Ascending aorta (tissue), 2 donors: Measurements from ENCODE around the gene COL18A1. TPM values are rescaled to one million over a fixed set of nuclear protein-coding genes. Genes with fewer than 3 reads are reported as not detected.
"Not testable (repeated sequence)": the region's sequence is repeated elsewhere in the genome, so short reads cannot be mapped to it uniquely, and the experiment has no call there.

Experiments
- DNase-seq, 2 donors: peaks; one replicate each; pipeline ENCODE4 v3.0.0-alpha.2; 2019; ENCODE audit warnings: low spot score in 2 of 2
- H3K27ac ChIP-seq, 2 donors: fragments of 200-600 bp; sonication (generic); one replicate each; pipeline ENCODE4 v1.5.1; 2016 to 2017; ENCODE audit warnings: mild to moderate bottlenecking in 1 of 2
- H3K27me3 ChIP-seq: fragments of 200-600 bp; sonication (generic); one replicate; pipeline ENCODE4 v1.5.1; 2017
- H3K36me3 ChIP-seq, 2 donors: fragments of 200-600 bp; sonication (generic); one replicate each; pipeline ENCODE4 v1.5.1; 2016
- H3K4me1 ChIP-seq, 2 donors: fragments of 200-600 bp; sonication (generic); one replicate each; pipeline ENCODE4 v1.5.1; 2016 to 2017; ENCODE audit warnings: mild to moderate bottlenecking in 1 of 2
- H3K4me3 ChIP-seq, 2 donors: fragments of 200-600 bp; sonication (generic); one replicate each; pipeline ENCODE4 v1.5.1; 2016 to 2017; ENCODE audit warnings: mild to moderate bottlenecking in 1 of 2
- H3K9me3 ChIP-seq, 2 donors: fragments of 200-600 bp; sonication (generic); one replicate each; pipeline ENCODE4 v1.5.1; 2016
- CTCF ChIP-seq, 3 experiments: fragments of 200-600 bp in 2 of 3; fragments of 450-650 bp in 1 of 3; sonication (generic) in 2 of 3; IDR thresholded peaks; one replicate each; pipeline ENCODE4 v1.5.1; 2016 to 2019; ENCODE audit warnings: antibody characterized with exemption in 3 of 3, mild to moderate bottlenecking in 1 of 3, moderate library complexity in 1 of 3
- intact Hi-C: fragments of 100-400 bp; cut with DNase I; formaldehyde crosslinking; loops from one replicate; pipeline ENCODE4 v1.15.1; 2023
- total RNA-seq: library from RNA; depleted of rRNA; stranded (reverse); fragments of >200 nt; gene quantifications from one replicate; pipeline ENCODE4 v1.1.0, GENCODE V29; 2016

COL18A1 gene
- total RNA-seq, 1 donor from 2014 or later = 699 TPM

- Histone ChIP-seq H3K27me3 (no peaks in the 10 kb centered on the region), H3K36me3 (no peaks in the 10 kb centered on the region), H3K9me3 (no peaks in the 10 kb centered on the region), H3K27ac (peak overlapping the region; percentile 67 to 78), H3K4me3 (no peak overlapping the region), H3K4me1 (peaks cover 23 to 50% of the 10 kb centered on the region in 2 donors)
- intact Hi-C loops = loop anchor here (5.0 kb wide), 2 partner anchors 47 to 292 kb away; no protein-coding TSS in a partner anchor
- no peak for DNase-seq
- TF ChIP-seq CTCF (IDR thresholded peaks at IDR 0.05) = no peak
These were observed 29.8 kb downstream of the COL18A1 start for GRCh38 chr21:45434645-45435217.

- H3K27ac ChIP-seq = peak overlapping the region; percentile 67 to 69
These were observed 30.5 kb downstream of the COL18A1 start for GRCh38 chr21:45435405-45435981.

GRCh38 chr21:45436351-45437065, 31.5 kb downstream of the COL18A1 start:
- Histone ChIP-seq H3K36me3 (no peaks in the 10 kb centered on the region), H3K27me3 (no peaks in the 10 kb centered on the region), H3K9me3 (no peaks in the 10 kb centered on the region), H3K4me1 (peaks cover 22 to 41% of the 10 kb centered on the region in 2 donors), H3K4me3 (no peak overlapping the region), H3K27ac (peak overlapping the region; percentile 67 to 69)
- DNase-seq = no peak
- intact Hi-C loops = loop anchor here (5.0 kb wide), 2 partner anchors 49 to 294 kb away; no protein-coding TSS in a partner anchor
- TF ChIP-seq CTCF (IDR thresholded peaks at IDR 0.05) = no peak

More at GRCh38 chr21:45435405-45435981, 30.5 kb downstream of the COL18A1 start:
- H3K4me3 ChIP-seq = no peak overlapping the region
- intact Hi-C loops = loop anchor here (5.0 kb wide), 2 partner anchors 48 to 293 kb away; no protein-coding TSS in a partner anchor
- no peak for DNase-seq
- no peaks in the 10 kb centered on the region for H3K9me3 ChIP-seq
- peaks cover 23 to 48% of the 10 kb centered on the region in 2 donors for H3K4me1 ChIP-seq
- H3K36me3 ChIP-seq = no peaks in the 10 kb centered on the region
- TF ChIP-seq CTCF (IDR thresholded peaks at IDR 0.05) = no peak
- H3K27me3 ChIP-seq = no peaks in the 10 kb centered on the region

GRCh38 chr21:45437844-45438243, 32.9 kb downstream of the COL18A1 start:
- not testable (repeated sequence) for H3K36me3 ChIP-seq, H3K9me3 ChIP-seq, DNase-seq, H3K4me3 ChIP-seq, H3K27ac ChIP-seq, H3K27me3 ChIP-seq
- peaks cover 12 to 28% of the 10 kb centered on the region in 2 donors for H3K4me1 ChIP-seq
- intact Hi-C loops = loop anchor here (1.0 to 5.0 kb wide), 4 partner anchors 33 to 296 kb away; partner anchors contain the start of gene COL18A1

GRCh38 chr21:45438391-45439145, 33.6 kb downstream of the COL18A1 start:
- peaks cover 0 to 3% of the 10 kb centered on the region in 2 donors for H3K36me3 ChIP-seq
- peak overlapping the region; percentile 77 to 87 for H3K27ac ChIP-seq
- TF ChIP-seq CTCF (IDR thresholded peaks at IDR 0.05) = no peak
- DNase-seq = no peak
- no peaks in the 10 kb centered on the region for H3K27me3 ChIP-seq
- intact Hi-C loops = loop anchor here (1.0 to 5.0 kb wide), 6 partner anchors 34 to 296 kb away; partner anchors contain the start of gene COL18A1
- no peaks in the 10 kb centered on the region for H3K9me3 ChIP-seq
- H3K4me1 ChIP-seq = peaks cover 7 to 23% of the 10 kb centered on the region in 2 donors
- H3K4me3 ChIP-seq = peak overlapping the region; percentile 34 to 49
